CD14-positive monocyte (primary cell): ENCODE data around the gene RPS8. TPM values are rescaled to one million over a fixed set of nuclear protein-coding genes. Genes with fewer than 3 reads are reported as not detected.

ENCODE experiments used
- DNase-seq, 3 donors: peaks; one replicate each; pipeline ENCODE4 v3.0.0-alpha.2; 2011 to 2022
- H2AFZ ChIP-seq: 2 replicates; pipeline ENCODE4 v1.6.0; 2012; ENCODE audit warnings: mild to moderate bottlenecking, low read depth, low read length, inconsistent platforms; ENCODE audit not compliant: insufficient read depth, poor library complexity, severe bottlenecking
- H3K27ac ChIP-seq, 2 donors: 1 replicate in 1 of 2; 2 replicates in 1 of 2; pipeline ENCODE4 v1.5.1; 2012 to 2013; ENCODE audit warnings: low read length in 2 of 2, control low read depth in 1 of 2, inconsistent platforms in 1 of 2, low read depth in 1 of 2, mild to moderate bottlenecking in 1 of 2
- H3K27me3 ChIP-seq, 2 donors: one replicate each; pipeline versions ENCODE4 v1.6.0 to v1.6.1; 2011 to 2013; ENCODE audit warnings: low read length in 2 of 2; ENCODE audit not compliant: control insufficient read depth in 2 of 2, insufficient read depth in 2 of 2
- H3K36me3 ChIP-seq, 2 donors: replicated peaks in 1 of 2; 1 replicate in 1 of 2; 2 replicates in 1 of 2; pipeline versions ENCODE4 v1.5.1 to v1.6.1; 2012 to 2013; ENCODE audit warnings: low read length in 2 of 2, control low read depth in 1 of 2, inconsistent platforms in 1 of 2, mild to moderate bottlenecking in 1 of 2; ENCODE audit not compliant: insufficient read depth in 2 of 2, control insufficient read depth in 1 of 2
- H3K4me1 ChIP-seq, 2 donors: 1 replicate in 1 of 2; 2 replicates in 1 of 2; pipeline versions ENCODE4 v1.5.1 to v1.6.1; 2012 to 2013; ENCODE audit warnings: low read length in 2 of 2, control low read depth in 1 of 2, inconsistent platforms in 1 of 2, mild to moderate bottlenecking in 1 of 2, moderate library complexity in 1 of 2; ENCODE audit not compliant: insufficient read depth in 2 of 2, control insufficient read depth in 1 of 2
- H3K4me2 ChIP-seq: replicated peaks from 2 replicates; pipeline ENCODE3; 2012; ENCODE audit warnings: low read length, moderate library complexity, mild to moderate bottlenecking; ENCODE audit not compliant: poor library complexity, severe bottlenecking; ENCODE audit errors: extremely low read depth
- H3K4me3 ChIP-seq, 3 experiments: fragments of 200-600 bp in 1 of 3; sonication (generic) in 1 of 3; replicated peaks in 1 of 3; 1 replicate in 2 of 3; 2 replicates in 1 of 3; pipeline ENCODE4 v1.5.1; 2011 to 2013; ENCODE audit warnings: low read length in 3 of 3, mild to moderate bottlenecking in 3 of 3, control low read depth in 2 of 3, low read depth in 2 of 3, inconsistent platforms in 1 of 3, moderate library complexity in 1 of 3
- H3K79me2 ChIP-seq: 2 replicates; pipeline ENCODE4 v1.6.0; 2012; ENCODE audit warnings: mild to moderate bottlenecking, control low read depth, inconsistent platforms, low read length, moderate library complexity; ENCODE audit not compliant: insufficient read depth
- H3K9ac ChIP-seq: 2 replicates; pipeline ENCODE4 v1.6.0; 2017; ENCODE audit warnings: low read length, mild to moderate bottlenecking; ENCODE audit not compliant: insufficient read depth, poor library complexity, severe bottlenecking
- H3K9me3 ChIP-seq, 2 donors: replicated peaks in 1 of 2; 1 replicate in 1 of 2; 2 replicates in 1 of 2; pipeline versions ENCODE4 v1.5.1 to v1.6.1; 2012 to 2013; ENCODE audit warnings: low read length in 2 of 2, control low read depth in 1 of 2; ENCODE audit not compliant: control insufficient read depth in 1 of 2, insufficient read depth in 1 of 2
- H4K20me1 ChIP-seq: 2 replicates; pipeline ENCODE4 v1.6.0; 2012; ENCODE audit warnings: mild to moderate bottlenecking, low read length, control low read depth, moderate library complexity; ENCODE audit not compliant: insufficient read depth
- H3K27ac Mint-ChIP-seq, 7 donors: one replicate each; pipeline ENCODE4 v1.8.0; 2020; ENCODE audit warnings: mild to moderate bottlenecking in 7 of 7, mixed read lengths in 7 of 7, moderate library complexity in 6 of 7, inconsistent platforms in 2 of 7
- H3K27me3 Mint-ChIP-seq, 3 donors: one replicate each; pipeline ENCODE4 v1.8.0; 2021 to 2022; ENCODE audit warnings: low read depth in 3 of 3, mild to moderate bottlenecking in 3 of 3, mixed read lengths in 3 of 3, moderate library complexity in 3 of 3, inconsistent platforms in 1 of 3
- H3K36me3 Mint-ChIP-seq, 2 donors: one replicate each; pipeline ENCODE4 v1.8.0; 2020; ENCODE audit warnings: mixed read lengths in 2 of 2, inconsistent platforms in 1 of 2, mild to moderate bottlenecking in 1 of 2
- H3K4me1 Mint-ChIP-seq: one replicate; pipeline ENCODE4 v1.8.0; 2020; ENCODE audit warnings: mild to moderate bottlenecking, mixed read lengths
- H3K4me3 Mint-ChIP-seq, 2 donors: one replicate each; pipeline ENCODE4 v1.8.0; 2020; ENCODE audit warnings: mild to moderate bottlenecking in 2 of 2, mixed read lengths in 2 of 2, moderate library complexity in 1 of 2
- H3K9me3 Mint-ChIP-seq, 7 donors: one replicate each; pipeline ENCODE4 v1.8.0; 2020 to 2022; ENCODE audit warnings: mixed read lengths in 7 of 7, mild to moderate bottlenecking in 6 of 7, moderate library complexity in 6 of 7, inconsistent platforms in 2 of 7
- CTCF ChIP-seq: fragments of 200-600 bp; IDR thresholded peaks from one replicate; pipeline ENCODE4 v1.8.0; 2022; ENCODE audit warnings: antibody characterized with exemption, mild to moderate bottlenecking
- WGBS: methylation state at CpG from one replicate; pipeline ENCODE4 v1.1.5; 2013; ENCODE audit warnings: missing lambda C conversion rate; ENCODE audit not compliant: insufficient coverage; 5-methylcytosine and 5-hydroxymethylcytosine counted together
- intact Hi-C, 2 donors: fragments of 100-400 bp; cut with micrococcal nuclease; formaldehyde crosslinking; loops; one replicate each; pipeline versions ENCODE4 v1.15.0 to v1.15.1; 2023
- polyA plus RNA-seq, 3 donors: library from polyadenylated mRNA; depleted of rRNA in 1 of 3; unstranded in 2 of 3; stranded (reverse) in 1 of 3; fragments of 300-500 nt in 2 of 3; fragments of >200 nt in 1 of 3; fragmentation: Illumina TruSeq in 2 of 3; gene quantifications; 1 replicate in 2 of 3; 2 replicates in 1 of 3; pipeline ENCODE4 v1.2.3, GENCODE V29; 2012 to 2021

The RPS8 gene
- polyA plus RNA-seq, 3 donors: 413 to 1,619 (median 419) TPM

- DNase-seq: no peak
- peaks cover 74% of the 10 kb centered on the region for H3K79me2 ChIP-seq
- Mint-ChIP-seq H3K27ac (peak overlapping the region in 2 of 7 donors; percentile 15 to 55), H3K9me3 (peaks cover 0 to 2% (median 0%) of the 10 kb centered on the region in 7 donors), H3K4me1 (peaks cover 21% of the 10 kb centered on the region), H3K36me3 (peaks cover 21 to 55% of the 10 kb centered on the region in 2 donors), H3K4me3 (no peak overlapping the region), H3K27me3 (no peaks in the 10 kb centered on the region)
- H3K27ac ChIP-seq: peak overlapping the region in 1 of 2 donors; percentile 59
- no peak overlapping the region for H3K4me2 ChIP-seq
- no peak overlapping the region for H3K4me3 ChIP-seq
- H2AFZ ChIP-seq: no peak overlapping the region
- no peak overlapping the region for H3K9ac ChIP-seq
- peaks cover 15 to 21% of the 10 kb centered on the region in 2 donors for H3K4me1 ChIP-seq
- H3K27me3 ChIP-seq: no peaks in the 10 kb centered on the region
- intact Hi-C loops: loop anchor here in 1 of 2 donors (5.0 kb wide), 1 partner anchor 34 kb away; the partner anchor contains the start of gene RPS8
- no peak for TF ChIP-seq CTCF
- H4K20me1 ChIP-seq: no peaks in the 10 kb centered on the region
- no CpG with 5 or more reads among the region's 1 CpG for WGBS
- peaks cover 18 to 47% of the 10 kb centered on the region in 2 donors for H3K36me3 ChIP-seq
- H3K9me3 ChIP-seq: no peaks in the 10 kb centered on the region
Measured at GRCh38 chr1:44743211-44743610, 32.1 kb upstream of the RPS8 start.

- H3K27me3 Mint-ChIP-seq: no peaks in the 10 kb centered on the region
- intact Hi-C loops: no loop called here
- Histone ChIP-seq H3K4me1 (no peaks in the 10 kb centered on the region), H3K9me3 (no peaks in the 10 kb centered on the region), H2AFZ (no peak overlapping the region), H3K27me3 (no peaks in the 10 kb centered on the region), H3K79me2 (peaks cover 49% of the 10 kb centered on the region), H3K4me3 (no peak overlapping the region), H3K4me2 (no peak overlapping the region), H4K20me1 (no peaks in the 10 kb centered on the region), H3K9ac (no peak overlapping the region), H3K36me3 (peaks cover 34 to 71% of the 10 kb centered on the region in 2 donors), H3K27ac (no peak overlapping the region)
- no peak for TF ChIP-seq CTCF
- peaks cover 32 to 79% of the 10 kb centered on the region in 2 donors for H3K36me3 Mint-ChIP-seq
- H3K9me3 Mint-ChIP-seq: no peaks in the 10 kb centered on the region
- no peak for DNase-seq
- peak overlapping the region in 1 of 7 donors; percentile 58 for H3K27ac Mint-ChIP-seq
- no CpG with 5 or more reads among the region's 3 CpGs for WGBS
- H3K4me1 Mint-ChIP-seq: peaks cover 1% of the 10 kb centered on the region
- H3K4me3 Mint-ChIP-seq: no peak overlapping the region
Measured at GRCh38 chr1:44747878-44748277, 27.5 kb upstream of the RPS8 start.
